Measurements from ENCODE around the gene RSBN1.
"Not testable (repeated sequence)": the region's sequence is repeated elsewhere in the genome, so short reads cannot be mapped to it uniquely, and the experiment has no call there.

Gene RSBN1

DNA sequence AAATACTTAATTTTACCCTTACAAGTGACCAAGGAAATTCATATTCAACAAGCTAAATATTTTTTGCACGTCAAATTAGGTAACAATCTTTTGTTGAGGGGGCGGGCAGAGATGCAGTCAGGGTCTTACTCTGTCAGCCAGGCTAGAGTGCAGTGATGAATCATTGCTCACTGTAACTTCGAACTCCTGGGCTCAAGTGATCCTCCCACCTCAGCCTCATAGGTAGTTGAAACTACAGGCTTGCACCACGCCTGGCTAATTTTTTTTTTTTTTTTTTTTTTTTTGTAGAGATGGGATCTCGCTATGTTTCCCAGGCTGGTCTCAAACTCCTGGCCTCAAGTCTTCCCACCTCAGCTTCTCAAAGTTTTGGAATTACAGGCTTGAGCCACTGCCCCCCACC lies 79.5 kb downstream of the RSBN1 start:
- no peak for DNase-seq

DNA sequence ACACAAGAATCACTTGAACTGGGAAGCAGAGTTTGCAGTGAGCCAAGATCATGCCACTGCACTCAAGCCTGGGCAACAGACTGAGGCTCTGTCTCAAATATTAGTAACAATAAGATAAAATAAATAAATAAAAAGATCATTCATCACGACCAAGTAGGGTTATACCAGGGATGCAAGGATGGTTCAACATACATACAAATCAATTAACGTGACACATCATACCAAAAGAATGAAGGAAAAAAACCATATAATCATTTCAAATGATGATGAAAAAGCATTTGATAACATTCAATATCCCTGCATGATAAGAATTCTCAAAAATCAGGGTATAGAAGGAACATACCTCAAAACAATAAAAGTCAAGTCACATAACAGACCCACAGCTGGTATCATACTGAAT lies 91.3 kb downstream of the RSBN1 start:
- DNase-seq, result no peak

GRCh38 chr1:113718621-113719020 lies 93.7 kb downstream of the RSBN1 start:
- not testable (repeated sequence) for DNase-seq

GRCh38 chr1:113717506-113717905 lies 94.8 kb downstream of the RSBN1 start:
- DNase-seq, result not testable (repeated sequence)

GRCh38 chr1:113714606-113715269 lies 97.5 kb downstream of the RSBN1 start:
- DNase-seq, result no peak
